Transverse colon (tissue), 4 donors: ENCODE results near the gene EGF. TPM values are rescaled to one million over a fixed set of nuclear protein-coding genes. Genes with fewer than 3 reads are reported as not detected.

Experiments
- DNase-seq: peaks from one replicate; pipeline ENCODE4 v3.0.0-alpha.2; 2019
- H3K27ac ChIP-seq, 4 donors: fragments of 200-600 bp; sonication (generic); 2 replicates each; pipeline ENCODE4 v1.5.1; 2016 to 2018; ENCODE audit warnings: inconsistent platforms in 4 of 4
- H3K27me3 ChIP-seq: fragments of 200-600 bp; sonication (generic); 2 replicates; pipeline ENCODE4 v1.5.1; 2017; ENCODE audit warnings: inconsistent platforms
- H3K36me3 ChIP-seq, 4 donors: fragments of 200-600 bp; sonication (generic); 2 replicates each; pipeline ENCODE4 v1.5.1; 2017 to 2019; ENCODE audit warnings: inconsistent platforms in 4 of 4
- H3K4me1 ChIP-seq, 4 donors: fragments of 200-600 bp; sonication (generic); 2 replicates each; pipeline ENCODE4 v1.5.1; 2017 to 2020; ENCODE audit warnings: inconsistent platforms in 4 of 4
- H3K4me3 ChIP-seq, 4 donors: fragments of 200-600 bp; sonication (generic); 1 replicate in 1 of 4; 2 replicates in 3 of 4; pipeline versions ENCODE4 v1.5.1 to v1.6.1; 2017 to 2019; ENCODE audit warnings: inconsistent platforms in 4 of 4
- H3K9me3 ChIP-seq, 2 donors: fragments of 200-600 bp; sonication (generic); 2 replicates each; pipeline ENCODE4 v1.5.1; 2017 to 2019; ENCODE audit warnings: inconsistent platforms in 2 of 2
- EP300 ChIP-seq: sonication (generic); formaldehyde crosslinking; IDR thresholded peaks from one replicate; pipeline ENCODE4 v1.6.1; 2017; ENCODE audit warnings: antibody characterized with exemption, low read depth
- POLR2A ChIP-seq: fragments of 450-650 bp; IDR thresholded peaks from one replicate; pipeline ENCODE4 v1.6.1; 2016; ENCODE audit warnings: antibody characterized with exemption, mild to moderate bottlenecking, moderate library complexity
- POLR2AphosphoS5 ChIP-seq, 3 donors: sonication (generic); formaldehyde crosslinking; IDR thresholded peaks; one replicate each; pipeline ENCODE4 v1.6.1; 2016; ENCODE audit warnings: antibody characterized with exemption in 3 of 3
- WGBS, 2 donors: methylation state at CpG; one replicate each; pipeline ENCODE4 v1.1.5; 2018; ENCODE audit warnings: low coverage in 1 of 2; 5-methylcytosine and 5-hydroxymethylcytosine counted together
- in situ Hi-C, 4 donors: fragments of 200-750 bp; cut with MboI; loops; one replicate each; pipeline versions ENCODE4 v1.15.0 to v1.15.1; 2017; ENCODE audit warnings: low sequenced_read_pairs in 3 of 4, low pct_ligation_motif_present in 1 of 4, low pct_unique_long_range_greater_than_20kb in 1 of 4
- intact Hi-C: fragments of 100-400 bp; cut with DNase I; formaldehyde crosslinking; loops from one replicate; pipeline ENCODE4 v1.15.1; 2023; ENCODE audit warnings: low total_unique reads
- total RNA-seq, 4 donors: library from RNA; depleted of rRNA; stranded (reverse); fragments of >200 nt; gene quantifications; one replicate each; pipeline ENCODE4 v1.1.0, GENCODE V29; 2016
- TF ChIP-seq, protein P1 (sequence below), 5 experiments: fragments of 200-600 bp in 3 of 5; fragments of 450-650 bp in 2 of 5; sonication (generic) in 3 of 5; IDR thresholded peaks; 1 replicate in 2 of 5; 2 replicates in 3 of 5; pipeline ENCODE4 v1.5.1; 2016 to 2017; ENCODE audit warnings: antibody characterized with exemption in 5 of 5, inconsistent platforms in 3 of 5, mild to moderate bottlenecking in 2 of 5, moderate library complexity in 1 of 5

EGF gene
- total RNA-seq, 4 donors from 2014 or later: 0.79 to 3.1 (median 1.1) TPM

GRCh38 chr4:109939190-109939589 lies 26.5 kb downstream of the EGF start:
- Histone ChIP-seq H3K9me3 (no peaks in the 10 kb centered on the region), H3K36me3 (no peaks in the 10 kb centered on the region), H3K27ac (no peak overlapping the region), H3K4me3 (no peak overlapping the region), H3K27me3 (no peaks in the 10 kb centered on the region), H3K4me1 (no peaks in the 10 kb centered on the region)
- no peak for DNase-seq
- in situ Hi-C loops: no loop called here
- TF ChIP-seq POLR2A (no peak), EP300 (no peak)
- TF ChIP-seq, protein P1, sequence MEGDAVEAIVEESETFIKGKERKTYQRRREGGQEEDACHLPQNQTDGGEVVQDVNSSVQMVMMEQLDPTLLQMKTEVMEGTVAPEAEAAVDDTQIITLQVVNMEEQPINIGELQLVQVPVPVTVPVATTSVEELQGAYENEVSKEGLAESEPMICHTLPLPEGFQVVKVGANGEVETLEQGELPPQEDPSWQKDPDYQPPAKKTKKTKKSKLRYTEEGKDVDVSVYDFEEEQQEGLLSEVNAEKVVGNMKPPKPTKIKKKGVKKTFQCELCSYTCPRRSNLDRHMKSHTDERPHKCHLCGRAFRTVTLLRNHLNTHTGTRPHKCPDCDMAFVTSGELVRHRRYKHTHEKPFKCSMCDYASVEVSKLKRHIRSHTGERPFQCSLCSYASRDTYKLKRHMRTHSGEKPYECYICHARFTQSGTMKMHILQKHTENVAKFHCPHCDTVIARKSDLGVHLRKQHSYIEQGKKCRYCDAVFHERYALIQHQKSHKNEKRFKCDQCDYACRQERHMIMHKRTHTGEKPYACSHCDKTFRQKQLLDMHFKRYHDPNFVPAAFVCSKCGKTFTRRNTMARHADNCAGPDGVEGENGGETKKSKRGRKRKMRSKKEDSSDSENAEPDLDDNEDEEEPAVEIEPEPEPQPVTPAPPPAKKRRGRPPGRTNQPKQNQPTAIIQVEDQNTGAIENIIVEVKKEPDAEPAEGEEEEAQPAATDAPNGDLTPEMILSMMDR (IDR thresholded peaks at IDR 0.05): no peak
- intact Hi-C loops: no loop called here
- WGBS, 2 donors: 85 to 89% methylated on average over 5 to 7 of the region's 7 CpGs

DNA sequence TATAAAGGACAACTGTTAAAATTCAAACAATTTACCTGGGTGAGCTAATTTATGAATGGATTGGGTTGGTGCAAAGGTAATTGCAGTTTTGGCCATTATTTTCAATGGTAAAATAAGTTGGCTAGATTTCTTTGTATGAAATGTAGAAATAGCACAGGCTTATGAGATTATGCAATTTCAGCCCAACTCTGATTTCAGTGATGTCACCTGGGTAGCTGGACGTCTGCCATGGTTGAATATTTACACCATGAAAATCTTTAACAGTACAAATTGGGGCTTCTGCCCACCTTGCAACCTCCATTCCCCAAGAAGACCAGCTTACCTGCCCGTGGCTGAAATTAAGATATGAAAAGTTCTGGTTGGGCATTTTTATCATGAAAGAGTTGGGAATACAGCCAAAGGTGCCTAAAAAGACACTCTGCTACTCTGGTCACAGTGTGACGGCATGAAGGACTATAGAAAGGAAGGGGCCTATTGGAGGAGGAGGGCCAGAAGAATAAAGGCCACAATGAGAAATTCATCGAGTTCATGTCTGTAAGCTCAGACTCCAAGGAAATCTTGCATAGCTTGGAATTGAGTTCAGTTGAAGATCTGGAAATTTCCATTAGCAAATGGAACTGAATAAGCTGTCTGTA lies 29.7 kb downstream of the EGF start:
- Histone ChIP-seq H3K4me1 (no peaks in the 10 kb centered on the region), H3K36me3 (no peaks in the 10 kb centered on the region), H3K27ac (no peak overlapping the region), H3K27me3 (no peaks in the 10 kb centered on the region), H3K9me3 (no peaks in the 10 kb centered on the region), H3K4me3 (no peak overlapping the region)
- no peak for DNase-seq
- 49 to 68% methylated on average over 3 to 4 of the region's 4 CpGs for WGBS, 2 donors
- no peak for TF ChIP-seq POLR2AphosphoS5 (IDR thresholded peaks at IDR 0.05)
- no peak for TF ChIP-seq POLR2A
- no peak for TF ChIP-seq EP300
- TF ChIP-seq, protein P1 (IDR thresholded peaks at IDR 0.05): no peak
- intact Hi-C loops: no loop called here
- in situ Hi-C loops: no loop called here

DNA sequence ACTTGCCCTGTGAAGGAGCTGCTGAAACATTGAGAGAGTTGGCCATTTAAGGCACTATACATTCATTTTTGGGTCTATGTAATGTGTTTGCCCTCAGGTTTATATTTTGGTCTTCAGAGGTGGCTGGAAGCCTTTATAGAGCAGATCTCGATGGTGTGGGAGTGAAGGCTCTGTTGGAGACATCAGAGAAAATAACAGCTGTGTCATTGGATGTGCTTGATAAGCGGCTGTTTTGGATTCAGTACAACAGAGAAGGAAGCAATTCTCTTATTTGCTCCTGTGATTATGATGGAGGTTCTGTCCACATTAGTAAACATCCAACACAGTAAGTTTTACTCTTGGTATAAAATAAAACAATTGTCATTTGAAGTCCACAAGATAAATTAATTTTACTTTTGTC lies 31.1 kb downstream of the EGF start:
- Histone ChIP-seq H3K27ac (no peak overlapping the region), H3K27me3 (no peaks in the 10 kb centered on the region), H3K36me3 (no peaks in the 10 kb centered on the region), H3K4me1 (no peaks in the 10 kb centered on the region), H3K9me3 (no peaks in the 10 kb centered on the region), H3K4me3 (no peak overlapping the region)
- DNase-seq: no peak
- in situ Hi-C loops (no loop called here), intact Hi-C loops (no loop called here)
- TF ChIP-seq POLR2AphosphoS5 (IDR thresholded peaks at IDR 0.05): no peak
- TF ChIP-seq EP300: no peak
- TF ChIP-seq, protein P1 (IDR thresholded peaks at IDR 0.05): no peak
- no peak for TF ChIP-seq POLR2A
- WGBS, 2 donors: 73 to 78% methylated on average over 2 of the region's 2 CpGs

- Histone ChIP-seq H3K27me3 (no peaks in the 10 kb centered on the region), H3K27ac (no peak overlapping the region), H3K4me1 (no peaks in the 10 kb centered on the region), H3K9me3 (no peaks in the 10 kb centered on the region), H3K4me3 (no peak overlapping the region), H3K36me3 (no peaks in the 10 kb centered on the region)
- no peak for TF ChIP-seq POLR2A
- TF ChIP-seq, protein P1 (IDR thresholded peaks at IDR 0.05): no peak
- no peak for DNase-seq
- in situ Hi-C loops: no loop called here
- WGBS, 2 donors: 76 to 80% methylated on average over 2 of the region's 2 CpGs
- intact Hi-C loops: no loop called here
Observed at GRCh38 chr4:109944591-109944990, 31.9 kb downstream of the EGF start.
